Common myeloid progenitor, CD34-positive (primary cell): ENCODE data around the gene REC8.

Experiments
- CTCF ChIA-PET: fragments of 350-600 bp; sonication (Branson Sonifier 250); formaldehyde crosslinking; loops from one replicate; lab custom pipeline; 2021; ENCODE audit warnings: antibody characterized with exemption; lab: Charles Lee
- POLR2A ChIA-PET: fragments of 350-600 bp; sonication (Branson Sonifier 250); formaldehyde crosslinking; loops from one replicate; lab custom pipeline; 2021; ENCODE audit warnings: antibody characterized with exemption; lab: Charles Lee
- DNase-seq, 3 donors: peaks; one replicate each; pipeline versions ENCODE4 v3.0.0 to v3.0.0-alpha.2; 2013
- H3K27ac ChIP-seq, 2 experiments: 1 replicate in 1 of 2; 2 replicates in 1 of 2; pipeline ENCODE4 v1.7.0; 2013; ENCODE audit warnings: inconsistent platforms in 2 of 2, low read length in 2 of 2, mild to moderate bottlenecking in 2 of 2, low read depth in 1 of 2, moderate library complexity in 1 of 2; ENCODE audit not compliant: severe bottlenecking in 2 of 2, insufficient read depth in 1 of 2, poor library complexity in 1 of 2
- H3K27me3 ChIP-seq, 5 experiments: replicated peaks in 2 of 5; 1 replicate in 3 of 5; 2 replicates in 2 of 5; pipeline versions ENCODE4 v1.6.1 to v1.7.0; 2013; ENCODE audit warnings: low read length in 4 of 5, mild to moderate bottlenecking in 2 of 5, moderate library complexity in 2 of 5, inconsistent platforms in 1 of 5; ENCODE audit not compliant: insufficient read depth in 5 of 5, control insufficient read depth in 4 of 5
- H3K36me3 ChIP-seq, 4 experiments: 1 replicate in 2 of 4; 2 replicates in 2 of 4; pipeline versions ENCODE4 v1.6.1 to v1.7.0; 2013; ENCODE audit warnings: low read length in 3 of 4, control low read depth in 1 of 4, mild to moderate bottlenecking in 1 of 4; ENCODE audit not compliant: control insufficient read depth in 4 of 4, insufficient read depth in 4 of 4
- H3K4me1 ChIP-seq, 4 experiments: 1 replicate in 3 of 4; 2 replicates in 1 of 4; pipeline versions ENCODE4 v1.6.1 to v1.7.1; 2013; ENCODE audit warnings: low read length in 3 of 4, mild to moderate bottlenecking in 3 of 4, control low read depth in 1 of 4, inconsistent platforms in 1 of 4, moderate library complexity in 1 of 4; ENCODE audit not compliant: control insufficient read depth in 4 of 4, insufficient read depth in 4 of 4; ENCODE audit errors: control extremely low read depth in 1 of 4
- H3K4me3 ChIP-seq, 7 experiments: 1 replicate in 4 of 7; 2 replicates in 3 of 7; pipeline versions ENCODE4 v1.5.1 to v1.7.0; 2013; ENCODE audit warnings: mild to moderate bottlenecking in 7 of 7, low read length in 6 of 7, moderate library complexity in 6 of 7, inconsistent platforms in 2 of 7, low read depth in 2 of 7, control low read depth in 1 of 7; ENCODE audit not compliant: insufficient read depth in 4 of 7, control insufficient read depth in 1 of 7; ENCODE audit errors: extremely low read depth in 1 of 7
- H3K9me3 ChIP-seq, 5 experiments: 1 replicate in 4 of 5; 2 replicates in 1 of 5; pipeline versions ENCODE4 v1.6.1 to v1.7.1; 2013; ENCODE audit warnings: low read length in 4 of 5, mild to moderate bottlenecking in 2 of 5, inconsistent platforms in 1 of 5, low read depth in 1 of 5, moderate library complexity in 1 of 5; ENCODE audit not compliant: control insufficient read depth in 4 of 5, insufficient read depth in 2 of 5; ENCODE audit errors: control extremely low read depth in 1 of 5
- WGBS: methylation state at CpG from one replicate; pipeline ENCODE4 v1.1.5; 2013; ENCODE audit not compliant: insufficient coverage; 5-methylcytosine and 5-hydroxymethylcytosine counted together

The REC8 gene

GRCh38 chr14:24187539-24187915, 15.6 kb downstream of the REC8 start:
- 100% methylated on average over 1 of the region's 2 CpGs for WGBS
- Histone ChIP-seq H3K36me3 (peaks cover 13 to 72% (median 40%) of the 10 kb centered on the region in 4 experiments), H3K9me3 (no peaks in the 10 kb centered on the region), H3K27me3 (no peaks in the 10 kb centered on the region), H3K27ac (peak overlapping the region in 1 of 2 experiments; percentile 77), H3K4me1 (peaks cover 0 to 25% (median 20%) of the 10 kb centered on the region in 4 experiments), H3K4me3 (peak overlapping the region in 5 of 7 experiments; percentile 68 to 90 (median 81))
- ChIA-PET CTCF (interaction anchor here (0.9 to 4.4 kb wide), 5 partner anchors 14 to 55 kb away, joined by 4 to 19 read pairs (median 6); partner anchors contain the start of genes CHMP4A, IRF9, REC8 and TINF2), POLR2A (no interaction called here)
- DNase-seq = no peak

DNA sequence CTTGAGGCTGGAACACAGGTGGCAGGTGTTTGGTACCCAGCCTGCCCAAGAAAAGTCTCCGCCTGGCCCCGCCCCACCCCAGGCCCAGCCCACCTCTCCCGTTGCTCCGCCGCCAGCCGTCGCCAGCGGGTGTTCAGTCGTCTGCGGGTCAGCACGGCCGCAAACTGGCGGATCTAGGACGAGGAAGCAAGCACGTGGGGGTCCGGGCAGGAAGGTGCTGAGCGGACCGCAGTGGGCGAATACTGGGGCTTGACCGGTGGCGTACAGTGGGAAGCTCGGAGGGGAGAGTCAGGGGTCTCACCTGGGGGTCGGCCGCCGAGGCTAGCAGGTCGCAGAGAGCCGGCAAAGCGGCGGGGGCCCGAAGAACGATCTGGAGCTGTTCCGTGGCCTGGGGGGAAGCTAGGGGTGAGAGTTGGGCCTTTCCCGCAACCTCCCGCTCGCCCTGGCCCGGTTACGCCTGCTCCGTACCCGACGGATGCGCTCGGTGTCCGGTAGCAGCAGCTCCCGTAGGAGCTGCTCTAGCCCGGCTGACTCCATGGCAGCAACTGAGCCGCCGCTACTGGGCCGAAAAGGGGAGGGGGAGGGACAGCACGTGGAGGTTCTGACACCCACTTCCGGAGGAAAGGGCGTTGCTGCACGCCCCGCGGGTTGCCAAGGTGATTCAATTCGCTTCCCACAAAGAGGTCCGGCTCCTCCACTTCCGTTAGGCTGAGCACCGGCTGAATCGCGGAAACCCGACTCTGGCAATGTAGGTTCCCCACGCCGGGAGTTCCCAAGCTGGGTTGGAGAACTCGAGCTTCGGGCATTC, 16.6 kb downstream of the REC8 start, which contains the start of gene IPO4:
Gene IPO4, minus strand, starts transcription at position 566 of the 808 bp plus-strand sequence. Its CDS starts 29 bp downstream, at position 537.
- Histone ChIP-seq H3K27me3 (no peaks in the 10 kb centered on the region), H3K27ac (peak within 1 kb of the TSS; percentile 46 to 77), H3K4me1 (peaks cover 0 to 25% (median 20%) of the 10 kb centered on the region in 4 experiments), H3K9me3 (no peaks in the 10 kb centered on the region), H3K36me3 (peaks cover 13 to 70% (median 38%) of the 10 kb centered on the region in 4 experiments), H3K4me3 (peak within 1 kb of the TSS; percentile 65 to 90 (median 79))
- ChIA-PET POLR2A (interaction anchor here (0.6 to 1.0 kb wide), 4 partner anchors 26 to 248 kb away, joined by 3 to 4 read pairs (median 3); partner anchors contain the start of genes DCAF11, NRL and PSME2), CTCF (interaction anchor here (0.8 to 4.4 kb wide), 12 partner anchors 9 to 248 kb away, joined by 3 to 19 read pairs (median 4); partner anchors contain the start of genes CHMP4A, CIDEB, EMC9 and IRF9)
- under 1% methylated on average over 57 of the region's 65 CpGs for WGBS
- peak; percentile 98 for DNase-seq

GRCh38 chr14:24189059-24189375, 17.1 kb downstream of the REC8 start:
- DNase-seq = no peak
- H3K4me3 ChIP-seq = peak overlapping the region; percentile 65 to 90 (median 79)
- H3K27me3 ChIP-seq = no peaks in the 10 kb centered on the region
- H3K36me3 ChIP-seq = peaks cover 12 to 64% (median 33%) of the 10 kb centered on the region in 4 experiments
- peak overlapping the region; percentile 46 to 77 for H3K27ac ChIP-seq
- WGBS = no CpG with 5 or more reads among the region's 3 CpGs
- peaks cover 0 to 27% (median 20%) of the 10 kb centered on the region in 4 experiments for H3K4me1 ChIP-seq
- ChIA-PET POLR2A (interaction anchor here (0.6 to 1.0 kb wide), 3 partner anchors 26 to 75 kb away, joined by 3 to 4 read pairs (median 3); partner anchors contain the start of genes DCAF11, NRL and PSME2), CTCF (interaction anchor here (0.8 to 4.4 kb wide), 11 partner anchors 10 to 247 kb away, joined by 3 to 19 read pairs (median 5); partner anchors contain the start of genes CHMP4A, CIDEB, IRF9 and REC8)
- H3K9me3 ChIP-seq = no peaks in the 10 kb centered on the region

DNA sequence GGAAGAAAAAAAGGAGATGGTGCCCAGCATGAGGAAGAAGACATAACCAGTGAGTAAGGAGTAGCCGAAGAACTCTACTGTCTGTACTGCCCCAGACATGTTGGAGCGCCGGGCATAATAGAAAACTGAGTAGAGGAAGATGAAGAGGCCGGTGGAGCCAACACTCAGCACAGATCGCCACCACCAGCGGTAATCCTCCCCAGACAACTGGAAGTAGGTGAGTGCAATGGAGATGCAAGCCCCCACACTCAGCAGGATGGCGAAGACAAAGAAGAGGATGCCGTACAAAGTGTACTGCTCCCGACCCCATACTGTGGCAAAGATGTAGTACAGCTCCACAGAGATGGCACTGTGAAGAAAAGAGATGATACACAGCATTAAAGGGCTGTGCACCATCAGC, 17.6 kb downstream of the REC8 start:
- Histone ChIP-seq H3K36me3 (peaks cover 12 to 60% (median 32%) of the 10 kb centered on the region in 4 experiments), H3K27ac (no peak overlapping the region)

GRCh38 chr14:24190416-24190815, 18.5 kb downstream of the REC8 start:
- POLR2A ChIA-PET = no interaction called here
- H3K9me3 ChIP-seq = no peaks in the 10 kb centered on the region
- no peak overlapping the region for H3K27ac ChIP-seq
- DNase-seq = no peak
- CTCF ChIA-PET = interaction anchor here (0.9 to 2.8 kb wide), 2 partner anchors 16 to 118 kb away, joined by 3 to 10 read pairs; partner anchors contain the start of genes CIDEB and TSSK4
- H3K36me3 ChIP-seq = peaks cover 12 to 50% (median 27%) of the 10 kb centered on the region in 4 experiments
- peaks cover 0 to 39% (median 31%) of the 10 kb centered on the region in 4 experiments for H3K4me1 ChIP-seq
- WGBS = 94% methylated on average over 8 of the region's 10 CpGs
- H3K27me3 ChIP-seq = no peaks in the 10 kb centered on the region
- no peak overlapping the region for H3K4me3 ChIP-seq

More for the DNA sequence above, 17.6 kb downstream of the REC8 start:
- ChIA-PET CTCF (interaction anchor here (0.9 to 4.4 kb wide), 8 partner anchors 15 to 119 kb away, joined by 3 to 19 read pairs (median 6); partner anchors contain the start of genes CHMP4A, CIDEB, IRF9 and REC8), POLR2A (interaction anchor here (0.6 to 1.0 kb wide), 3 partner anchors 25 to 75 kb away, joined by 3 to 4 read pairs (median 3); partner anchors contain the start of genes DCAF11, NRL and PSME2)
- Histone ChIP-seq H3K4me1 (peaks cover 0 to 31% (median 23%) of the 10 kb centered on the region in 4 experiments), H3K27me3 (no peaks in the 10 kb centered on the region), H3K9me3 (no peaks in the 10 kb centered on the region), H3K4me3 (no peak overlapping the region)
- no peak for DNase-seq
- 98% methylated on average over 8 of the region's 9 CpGs for WGBS

GRCh38 chr14:24192933-24193332, 21.1 kb downstream of the REC8 start:
- POLR2A ChIA-PET = no interaction called here
- DNase-seq = no peak
- no peak overlapping the region for H3K4me3 ChIP-seq
- CTCF ChIA-PET = no interaction called here
- peaks cover 4 to 26% (median 15%) of the 10 kb centered on the region in 4 experiments for H3K36me3 ChIP-seq
- H3K27me3 ChIP-seq = no peaks in the 10 kb centered on the region
- H3K4me1 ChIP-seq = peaks cover 4 to 49% (median 37%) of the 10 kb centered on the region in 4 experiments
- H3K9me3 ChIP-seq = no peaks in the 10 kb centered on the region
- 91% methylated on average over 13 of the region's 15 CpGs for WGBS
- H3K27ac ChIP-seq = no peak overlapping the region
